Activated gamma-delta T cell (primary cell): Measurements from ENCODE around the gene FOXRED1.
A peak's percentile ranks its signal among the peaks of the same experiment; 100 is the strongest.
"Not testable (repeated sequence)": the region's sequence is repeated elsewhere in the genome, so short reads cannot be mapped to it uniquely, and the experiment has no call there.

Source experiments
- DNase-seq: peaks from one replicate; lab custom pipeline; 2025; lab: John Stamatoyannopoulos, UW

FOXRED1 gene

GRCh38 chr11:126277322-126277721 lies 8.4 kb downstream of the FOXRED1 start:
- no peak for DNase-seq

GRCh38 chr11:126277780-126278179 lies 8.8 kb downstream of the FOXRED1 start:
- DNase-seq, result no peak

- DNase-seq, result no peak
Measured at GRCh38 chr11:126279191-126279590, 10.2 kb downstream of the FOXRED1 start.

GRCh38 chr11:126280595-126280994 lies 11.6 kb downstream of the FOXRED1 start:
- DNase-seq, result no peak

- no peak for DNase-seq
Measured at GRCh38 chr11:126281245-126281644, 12.3 kb downstream of the FOXRED1 start.

- DNase-seq, result no peak
Measured at GRCh38 chr11:126281666-126282175, 12.8 kb downstream of the FOXRED1 start.

GRCh38 chr11:126282361-126282735 lies 13.4 kb downstream of the FOXRED1 start:
- DNase-seq, result no peak

- DNase-seq, result peak; percentile 50
Measured at GRCh38 chr11:126282736-126283591, 14.0 kb downstream of the FOXRED1 start, which contains the start of gene TIRAP. TIRAP (plus strand) TSS chr11:126283093; CDS start chr11:126290895, 7,802 bp downstream.

- no peak for DNase-seq
Measured at GRCh38 chr11:126284829-126285228, 15.9 kb downstream of the FOXRED1 start.

GRCh38 chr11:126288237-126288636 lies 19.3 kb downstream of the FOXRED1 start:
- DNase-seq, result no peak

GRCh38 chr11:126290887-126291286 lies 21.9 kb downstream of the FOXRED1 start:
- no peak for DNase-seq

GRCh38 chr11:126293726-126294125 lies 24.8 kb downstream of the FOXRED1 start:
- no peak for DNase-seq

- no peak for DNase-seq
Measured at GRCh38 chr11:126297004-126297403, 28.1 kb downstream of the FOXRED1 start.

GRCh38 chr11:126303623-126304456 lies 34.9 kb downstream of the FOXRED1 start, which contains the start of gene DCPS:
DCPS (plus strand) TSS chr11:126304060; CDS start chr11:126304081, 21 bp downstream.
- peak; percentile 76 for DNase-seq

- no peak for DNase-seq
Measured at GRCh38 chr11:126304457-126305075, 35.6 kb downstream of the FOXRED1 start.

GRCh38 chr11:126305699-126306098 lies 36.7 kb downstream of the FOXRED1 start:
- DNase-seq, result no peak

- DNase-seq, result no peak
Measured at GRCh38 chr11:126307706-126308105, 38.8 kb downstream of the FOXRED1 start.

GRCh38 chr11:126308271-126308671 lies 39.3 kb downstream of the FOXRED1 start:
- no peak for DNase-seq

- DNase-seq, result not testable (repeated sequence)
Measured at GRCh38 chr11:126308771-126309170, 39.8 kb downstream of the FOXRED1 start.

- no peak for DNase-seq
Measured at GRCh38 chr11:126310200-126310991, 41.4 kb downstream of the FOXRED1 start.

GRCh38 chr11:126310992-126311310 lies 42.0 kb downstream of the FOXRED1 start:
- no peak for DNase-seq
